D341Med (cell line): Measurements from ENCODE around the gene MCF2L.

Experiments
- DNase-seq: peaks from one replicate; pipeline ENCODE4 v3.0.0; 2012; ENCODE audit warnings: low spot score

MCF2L gene

GRCh38 chr13:112997188-112998130, 28.4 kb downstream of the MCF2L start:
- no peak for DNase-seq

GRCh38 chr13:112998521-112999280, 29.7 kb downstream of the MCF2L start:
- no peak for DNase-seq

GRCh38 chr13:112999414-113000177, 30.6 kb downstream of the MCF2L start:
- no peak for DNase-seq

GRCh38 chr13:113000575-113000974, 31.6 kb downstream of the MCF2L start:
- DNase-seq: no peak

- peak; percentile 83 for DNase-seq
Observed at GRCh38 chr13:113001241-113002140, 32.5 kb downstream of the MCF2L start.

- DNase-seq: peak; percentile 57
Observed at GRCh38 chr13:113002206-113002912, 33.3 kb downstream of the MCF2L start.

- DNase-seq: no peak
Observed at GRCh38 chr13:113002913-113003290, 33.9 kb downstream of the MCF2L start.

GRCh38 chr13:113004126-113004525, 35.1 kb downstream of the MCF2L start:
- no peak for DNase-seq

GRCh38 chr13:113005076-113005865, 36.3 kb downstream of the MCF2L start:
- no peak for DNase-seq

GRCh38 chr13:113005997-113006396, 37.0 kb downstream of the MCF2L start:
- DNase-seq: no peak

- no peak for DNase-seq
Observed at GRCh38 chr13:113006660-113007059, 37.6 kb downstream of the MCF2L start.

- DNase-seq: no peak
Observed at GRCh38 chr13:113008851-113009250, 39.8 kb downstream of the MCF2L start.

GRCh38 chr13:113009743-113010509, 40.9 kb downstream of the MCF2L start:
- DNase-seq: no peak

GRCh38 chr13:113010510-113010865, 41.5 kb downstream of the MCF2L start:
- DNase-seq: no peak

- no peak for DNase-seq
Observed at GRCh38 chr13:113013303-113013702, 44.3 kb downstream of the MCF2L start.

- DNase-seq: no peak
Observed at GRCh38 chr13:113013878-113014751, 45.1 kb downstream of the MCF2L start.

- no peak for DNase-seq
Observed at GRCh38 chr13:113014752-113015745, 46.0 kb downstream of the MCF2L start.
